OCI-LY1 (cell line): ENCODE data around the gene MVP.
A peak's percentile ranks its signal among the peaks of the same experiment; 100 is the strongest.

Experiments
- H2AFZ ChIP-seq: fragments of 200-600 bp; sonication (generic), shearing (Covaris generic); 2 replicates; pipeline ENCODE4 v1.6.0; 2014; ENCODE audit warnings: antibody characterized with exemption, mild to moderate bottlenecking, low read length
- H3F3A ChIP-seq: fragments of 200-600 bp; sonication (generic), shearing (Covaris generic); 2 replicates; pipeline ENCODE4 v1.6.0; 2014; ENCODE audit warnings: mild to moderate bottlenecking, antibody characterized with exemption, low read length, moderate library complexity; ENCODE audit not compliant: insufficient read depth
- H3K27ac ChIP-seq: fragments of 200-600 bp; sonication (generic); 2 replicates; pipeline ENCODE4 v1.5.1; 2014; ENCODE audit warnings: low read length, mixed run types, mild to moderate bottlenecking, low read depth; ENCODE audit not compliant: poor library complexity, severe bottlenecking
- H3K27me3 ChIP-seq: fragments of 200-600 bp; sonication (generic); 2 replicates; pipeline ENCODE4 v1.6.0; 2014; ENCODE audit warnings: antibody characterized with exemption, mild to moderate bottlenecking, low read length, moderate library complexity; ENCODE audit not compliant: insufficient read depth
- H3K36me3 ChIP-seq: fragments of 200-600 bp; sonication (generic); 2 replicates; pipeline ENCODE4 v1.6.1; 2014; ENCODE audit warnings: mild to moderate bottlenecking, antibody characterized with exemption, low read length, moderate library complexity, mixed read lengths; ENCODE audit not compliant: insufficient read depth
- H3K4me1 ChIP-seq: fragments of 200-600 bp; sonication (generic); 2 replicates; pipeline ENCODE4 v1.5.1; 2014; ENCODE audit warnings: mild to moderate bottlenecking, low read length, moderate library complexity; ENCODE audit not compliant: insufficient read depth, severe bottlenecking
- H3K4me2 ChIP-seq: fragments of 200-600 bp; sonication (generic), shearing (Covaris generic); 2 replicates; pipeline ENCODE4 v1.6.1; 2014; ENCODE audit warnings: low read length
- H3K4me3 ChIP-seq: fragments of 200-600 bp; sonication (generic); 2 replicates; pipeline ENCODE4 v1.5.1; 2014; ENCODE audit warnings: low read length, low read depth, mild to moderate bottlenecking, mixed read lengths; ENCODE audit not compliant: poor library complexity, severe bottlenecking
- H3K79me2 ChIP-seq: fragments of 200-600 bp; shearing (Covaris generic); 2 replicates; pipeline ENCODE4 v1.6.1; 2016; ENCODE audit warnings: mixed run types, low read length, mixed read lengths; ENCODE audit not compliant: insufficient read depth
- H3K9ac ChIP-seq: fragments of 200-600 bp; sonication (generic), shearing (Covaris generic); 2 replicates; pipeline ENCODE4 v1.6.1; 2014; ENCODE audit warnings: mild to moderate bottlenecking, low read length, mixed read lengths
- H3K9me2 ChIP-seq: fragments of 200-600 bp; sonication (generic), shearing (Covaris generic); 2 replicates; pipeline ENCODE4 v1.6.1; 2014; ENCODE audit warnings: low read depth, mild to moderate bottlenecking, low read length, mixed read lengths
- H3K9me3 ChIP-seq: fragments of 200-600 bp; shearing (Covaris generic); 2 replicates; pipeline ENCODE4 v1.6.1; 2014; ENCODE audit warnings: low read length, mixed read lengths
- H4K20me1 ChIP-seq: fragments of 200-600 bp; sonication (generic), shearing (Covaris generic); 2 replicates; pipeline ENCODE4 v1.6.0; 2016; ENCODE audit warnings: mild to moderate bottlenecking, low read length; ENCODE audit not compliant: insufficient read depth
- CTCF ChIP-seq: fragments of 200-600 bp; sonication (generic), shearing (Covaris generic); IDR thresholded peaks from 2 replicates; pipeline ENCODE4 v1.5.1; 2017; ENCODE audit warnings: mild to moderate bottlenecking, antibody characterized with exemption, low read length, moderate library complexity, mixed read lengths
- EZH2 ChIP-seq: fragments of 200-600 bp; sonication (generic), shearing (Covaris generic); IDR thresholded peaks from 2 replicates; pipeline ENCODE4 v1.8.0; 2017; ENCODE audit warnings: borderline replicate concordance, mixed run types, mild to moderate bottlenecking, antibody characterized with exemption, low read length, moderate library complexity, mixed read lengths

Gene MVP

GRCh38 chr16:29811170-29811895 is 8.9 kb upstream of the MVP start:
- Histone ChIP-seq H3K4me1 (peaks cover 60% of the 10 kb centered on the region), H3K9ac (peak overlapping the region; percentile 15; the same call in 1 of the 2 replicates), H3K27ac (no peak overlapping the region), H3K36me3 (peaks cover 36% of the 10 kb centered on the region), H2AFZ (no peak overlapping the region), H3K9me3 (no peaks in the 10 kb centered on the region), H4K20me1 (no peaks in the 10 kb centered on the region), H3K4me2 (peak overlapping the region; percentile 81), H3K27me3 (no peaks in the 10 kb centered on the region), H3K79me2 (no peaks in the 10 kb centered on the region), H3K9me2 (no peaks in the 10 kb centered on the region), H3K4me3 (peak overlapping the region; percentile 68), H3F3A (no peaks in the 10 kb centered on the region)
- TF ChIP-seq CTCF (no peak), EZH2 (no peak)

- TF ChIP-seq CTCF (no peak), EZH2 (no peak)
- Histone ChIP-seq H4K20me1 (no peaks in the 10 kb centered on the region), H3K9me2 (no peaks in the 10 kb centered on the region), H3K79me2 (no peaks in the 10 kb centered on the region), H3K27me3 (no peaks in the 10 kb centered on the region), H3K4me1 (peaks cover 63% of the 10 kb centered on the region), H3K4me3 (peak within 1 kb of the TSS; percentile 68), H3K4me2 (peak within 1 kb of the TSS; percentile 81), H3K9ac (peak within 1 kb of the TSS; percentile 7; the same call in 1 of the 2 replicates), H3K9me3 (no peaks in the 10 kb centered on the region), H3K27ac (no peak within 1 kb of the TSS), H2AFZ (no peak within 1 kb of the TSS), H3F3A (no peaks in the 10 kb centered on the region), H3K36me3 (peaks cover 36% of the 10 kb centered on the region)
These were observed 8.2 kb upstream of the MVP start, which contains the start of gene PRRT2 for GRCh38 chr16:29811896-29812665. TSS of gene PRRT2 (plus strand) at chr16:29812193. CDS start at chr16:29813055, 862 bp downstream.

GRCh38 chr16:29812754-29813643 is 7.3 kb upstream of the MVP start:
- no peaks in the 10 kb centered on the region for H3K9me2 ChIP-seq
- peaks cover 64% of the 10 kb centered on the region for H3K4me1 ChIP-seq
- no peak overlapping the region for H2AFZ ChIP-seq
- H3K9ac ChIP-seq = no peak overlapping the region
- TF ChIP-seq EZH2 (no peak), CTCF (no peak)
- no peaks in the 10 kb centered on the region for H3F3A ChIP-seq
- H3K4me3 ChIP-seq = no peak overlapping the region
- no peaks in the 10 kb centered on the region for H3K9me3 ChIP-seq
- H4K20me1 ChIP-seq = no peaks in the 10 kb centered on the region
- H3K36me3 ChIP-seq = peaks cover 33% of the 10 kb centered on the region
- H3K27me3 ChIP-seq = no peaks in the 10 kb centered on the region
- H3K79me2 ChIP-seq = no peaks in the 10 kb centered on the region
- H3K4me2 ChIP-seq = no peak overlapping the region
- H3K27ac ChIP-seq = no peak overlapping the region
